HG02938 (cell line): ENCODE results near the gene KDM2B.
A peak's percentile ranks its signal among the peaks of the same experiment; 100 is the strongest.
"Not testable (repeated sequence)": the region's sequence is repeated elsewhere in the genome, so short reads cannot be mapped to it uniquely, and the experiment has no call there.

ENCODE experiments used
- ATAC-seq: cut with Tn5 transposase; IDR thresholded peaks from one replicate; pipeline ENCODE4 v1.9.1; 2021; ENCODE audit warnings: mild to moderate bottlenecking, moderate library complexity; ENCODE audit not compliant: unreplicated experiment

The KDM2B gene

DNA sequence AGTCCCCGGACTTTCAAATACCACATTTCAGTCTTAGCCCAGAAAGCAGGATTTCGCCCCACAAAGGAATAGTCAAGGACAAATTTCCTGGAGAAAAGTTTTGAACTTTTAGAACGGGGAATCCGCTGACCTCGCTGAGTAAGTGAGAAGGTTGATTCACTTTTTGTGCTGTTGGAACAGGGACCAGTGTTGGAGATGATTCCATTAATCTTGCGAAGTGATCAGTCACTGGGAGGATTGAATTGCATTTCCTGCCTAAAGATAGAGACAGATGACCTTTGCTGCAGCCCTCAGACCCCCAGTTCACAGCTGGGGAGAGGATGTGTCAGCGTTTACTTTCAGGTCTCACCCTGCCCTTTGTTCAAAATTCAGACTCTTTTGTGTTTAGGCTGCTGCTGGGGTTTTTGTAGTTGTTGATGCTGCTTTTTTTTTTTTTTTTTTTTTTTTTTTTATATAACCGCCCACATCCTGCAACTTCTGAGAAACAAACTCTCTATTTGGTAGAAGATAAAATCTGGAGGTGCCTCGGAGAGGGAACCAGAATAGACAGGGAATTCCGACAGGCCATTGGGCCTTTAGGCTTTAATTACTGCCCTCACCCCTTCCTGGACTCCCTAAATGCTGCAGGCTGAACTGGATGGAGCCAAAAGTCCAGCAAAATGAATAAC, 9.8 kb upstream of the KDM2B start:
- peak; percentile 51 for ATAC-seq

DNA sequence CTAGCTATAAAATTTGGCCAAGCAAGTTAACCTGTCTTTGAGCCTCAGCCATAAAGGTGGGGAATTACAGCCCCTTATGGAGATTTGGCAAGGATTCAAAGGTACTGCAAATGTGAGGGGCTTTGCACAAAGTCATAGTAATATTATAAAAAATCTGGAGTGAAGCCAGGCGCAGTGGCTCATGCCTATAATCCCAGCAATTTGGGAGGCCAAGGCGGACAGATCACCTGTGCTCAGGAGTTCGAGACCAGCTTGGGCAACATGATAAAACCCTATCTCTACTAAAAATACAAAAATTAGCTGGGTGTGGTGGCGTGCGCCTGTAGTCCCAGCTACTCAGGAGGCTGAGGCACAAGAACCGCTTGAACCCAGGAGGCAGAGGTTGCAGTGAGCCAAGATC, 4.1 kb upstream of the KDM2B start:
- ATAC-seq = not testable (repeated sequence)

DNA sequence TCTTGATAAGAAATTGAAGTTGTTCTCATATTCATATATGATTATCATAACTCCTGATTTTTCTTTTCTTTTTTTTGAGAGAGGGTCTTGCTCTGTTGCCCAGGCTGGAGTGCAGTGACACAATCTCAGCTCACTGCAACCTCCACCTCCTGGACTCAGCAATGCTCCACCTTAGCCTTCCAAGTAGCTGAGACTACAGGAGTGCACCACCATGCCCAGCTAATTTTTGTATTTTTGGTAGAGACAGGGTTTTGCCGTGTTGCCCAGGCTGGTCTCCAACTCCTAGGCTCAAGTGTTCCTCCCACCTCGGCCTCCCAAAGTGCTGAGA, 2.5 kb upstream of the KDM2B start:
- not testable (repeated sequence) for ATAC-seq

DNA sequence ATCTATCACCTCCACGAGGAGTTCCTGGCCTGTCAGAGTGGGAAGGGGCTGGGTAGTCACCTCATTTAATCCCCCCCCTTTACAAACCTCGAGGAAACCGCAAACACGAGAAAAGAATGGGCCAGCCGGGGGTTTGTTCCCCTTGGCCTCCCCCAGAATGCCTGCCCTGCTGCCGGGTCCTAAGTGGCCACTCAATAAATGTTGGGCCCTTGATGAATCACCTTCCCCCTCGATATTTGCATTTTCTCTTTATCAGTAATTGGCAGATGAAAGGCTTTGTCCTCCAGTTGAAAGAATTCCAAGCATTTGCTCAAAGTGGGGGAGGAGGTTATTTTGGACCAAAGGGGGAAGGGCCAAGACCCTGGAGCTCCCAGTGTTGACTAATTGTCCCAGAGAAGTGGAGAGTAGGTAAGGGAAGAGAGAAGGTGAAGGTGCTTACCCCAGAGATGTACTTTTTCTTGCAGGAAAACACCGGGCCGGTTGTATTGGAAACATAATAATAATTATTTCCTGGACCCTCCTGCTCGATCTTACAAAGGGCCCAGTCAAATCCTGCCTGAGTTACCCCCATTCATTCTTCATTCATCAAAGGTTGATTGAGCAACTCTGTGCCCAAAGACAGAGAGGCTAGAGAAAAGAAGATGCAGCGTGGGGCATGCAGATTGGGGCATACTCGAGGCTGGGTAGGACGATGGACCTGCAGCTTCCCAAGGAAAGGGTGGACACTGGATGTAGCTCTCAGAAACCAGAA, 1.9 kb upstream of the KDM2B start:
- ATAC-seq = no peak

DNA sequence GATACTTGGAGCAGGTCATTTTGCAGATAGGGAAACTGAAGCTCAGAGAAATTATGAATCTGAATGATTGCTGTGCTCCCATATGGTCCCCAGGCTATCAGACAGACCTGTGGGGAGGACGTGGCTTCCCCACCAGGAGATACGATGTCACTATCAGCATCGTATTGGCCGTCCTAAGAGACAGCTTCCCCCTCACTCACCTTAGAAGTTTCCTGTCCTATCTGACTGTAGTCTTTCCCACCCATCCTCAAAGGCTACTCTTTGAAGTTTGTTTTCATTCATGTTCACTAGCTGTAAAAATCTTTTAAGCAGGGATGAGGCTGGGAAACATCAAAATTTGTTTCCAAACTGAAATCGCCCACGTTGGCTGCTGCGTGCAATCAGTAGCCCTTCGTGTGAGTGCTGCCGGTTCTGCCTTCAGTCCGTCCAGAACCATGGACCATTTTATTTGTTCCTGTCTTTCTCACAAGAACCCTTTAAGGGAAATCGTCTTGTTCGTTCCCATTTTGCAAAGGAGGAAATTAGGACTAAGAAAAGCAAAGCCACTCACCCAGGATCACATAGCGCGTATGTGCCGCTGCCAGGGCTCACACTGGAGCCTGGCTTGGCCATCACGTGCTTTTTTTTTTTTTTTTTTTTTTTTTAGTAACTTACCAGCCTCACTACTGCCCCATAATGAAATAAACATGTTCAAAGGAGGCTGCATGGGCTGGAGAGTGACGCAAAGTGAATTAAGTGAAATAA, 1.0 kb upstream of the KDM2B start:
- ATAC-seq = no peak

DNA sequence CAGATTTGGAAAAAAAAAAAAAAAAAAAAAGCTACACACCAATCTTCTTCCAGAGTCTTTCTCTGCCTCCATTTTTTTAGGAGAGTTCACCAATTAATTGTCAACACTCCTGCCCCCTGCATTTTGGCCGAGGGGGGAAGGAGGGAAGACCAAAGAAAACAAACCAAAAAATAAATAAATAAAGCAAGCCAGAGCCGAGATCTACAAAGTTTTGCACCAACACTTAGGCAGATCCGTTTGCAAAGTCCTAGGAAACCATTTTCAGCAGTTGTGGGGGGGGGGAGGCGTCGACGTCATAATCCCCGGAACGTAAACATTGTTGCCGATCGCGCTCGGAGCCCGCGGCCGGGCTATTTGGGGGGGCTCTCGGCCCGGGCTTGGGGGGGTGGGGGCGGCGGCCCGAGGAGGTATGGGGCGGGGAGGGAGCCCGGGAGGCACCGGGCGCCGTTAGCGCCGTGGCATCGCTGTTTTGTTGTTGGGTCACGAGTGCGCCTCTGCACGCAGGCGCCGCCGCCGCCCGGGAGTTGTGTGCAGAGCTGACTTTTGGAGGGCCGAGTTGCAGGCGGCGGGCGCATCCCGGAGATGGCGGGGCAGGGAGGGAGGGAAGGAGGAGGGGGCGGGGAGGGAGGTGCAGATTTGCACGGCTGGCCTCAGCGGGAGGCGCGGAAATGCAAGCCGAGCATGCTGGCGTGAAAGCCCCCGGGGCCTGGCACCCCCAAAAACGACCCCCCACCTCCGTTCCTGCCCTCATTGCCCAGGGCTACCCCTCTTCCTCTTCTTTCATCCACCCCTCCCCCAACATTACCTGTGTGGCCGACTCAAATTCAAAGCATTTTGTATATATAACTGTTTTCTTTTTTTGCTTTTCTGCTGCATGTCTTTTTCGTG, 598 bp downstream of the KDM2B start:
- no peak for ATAC-seq

DNA sequence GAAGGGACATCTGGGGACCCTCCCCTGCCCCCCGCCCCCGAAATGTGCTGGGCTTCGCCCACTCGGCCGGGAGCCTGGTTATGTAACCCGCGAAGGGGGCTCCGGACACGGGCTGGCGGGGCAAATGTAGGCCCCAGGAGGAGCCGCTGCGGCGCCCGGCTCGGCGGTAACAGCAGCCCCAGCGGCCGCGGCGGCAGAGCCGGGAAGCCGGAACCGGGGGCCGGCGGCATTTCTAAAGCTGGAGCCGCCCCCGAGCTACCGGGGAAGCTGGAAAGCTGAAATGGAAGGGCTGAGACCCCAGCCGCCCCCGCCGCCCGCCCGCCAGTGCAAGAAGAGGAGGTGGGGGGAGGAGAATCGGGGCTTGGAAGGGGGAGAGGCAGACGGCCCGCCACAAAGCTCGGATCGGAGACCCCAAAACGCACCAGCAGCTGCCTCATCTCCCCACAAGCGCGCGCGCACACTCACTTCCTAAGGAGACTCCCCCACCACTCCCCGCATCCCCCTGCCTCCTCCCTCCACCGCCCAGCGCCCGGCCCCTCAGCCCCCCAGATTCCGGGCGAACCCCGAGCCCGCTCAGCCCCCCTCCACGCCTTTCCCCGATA, 1.5 kb downstream of the KDM2B start:
- no peak for ATAC-seq

DNA sequence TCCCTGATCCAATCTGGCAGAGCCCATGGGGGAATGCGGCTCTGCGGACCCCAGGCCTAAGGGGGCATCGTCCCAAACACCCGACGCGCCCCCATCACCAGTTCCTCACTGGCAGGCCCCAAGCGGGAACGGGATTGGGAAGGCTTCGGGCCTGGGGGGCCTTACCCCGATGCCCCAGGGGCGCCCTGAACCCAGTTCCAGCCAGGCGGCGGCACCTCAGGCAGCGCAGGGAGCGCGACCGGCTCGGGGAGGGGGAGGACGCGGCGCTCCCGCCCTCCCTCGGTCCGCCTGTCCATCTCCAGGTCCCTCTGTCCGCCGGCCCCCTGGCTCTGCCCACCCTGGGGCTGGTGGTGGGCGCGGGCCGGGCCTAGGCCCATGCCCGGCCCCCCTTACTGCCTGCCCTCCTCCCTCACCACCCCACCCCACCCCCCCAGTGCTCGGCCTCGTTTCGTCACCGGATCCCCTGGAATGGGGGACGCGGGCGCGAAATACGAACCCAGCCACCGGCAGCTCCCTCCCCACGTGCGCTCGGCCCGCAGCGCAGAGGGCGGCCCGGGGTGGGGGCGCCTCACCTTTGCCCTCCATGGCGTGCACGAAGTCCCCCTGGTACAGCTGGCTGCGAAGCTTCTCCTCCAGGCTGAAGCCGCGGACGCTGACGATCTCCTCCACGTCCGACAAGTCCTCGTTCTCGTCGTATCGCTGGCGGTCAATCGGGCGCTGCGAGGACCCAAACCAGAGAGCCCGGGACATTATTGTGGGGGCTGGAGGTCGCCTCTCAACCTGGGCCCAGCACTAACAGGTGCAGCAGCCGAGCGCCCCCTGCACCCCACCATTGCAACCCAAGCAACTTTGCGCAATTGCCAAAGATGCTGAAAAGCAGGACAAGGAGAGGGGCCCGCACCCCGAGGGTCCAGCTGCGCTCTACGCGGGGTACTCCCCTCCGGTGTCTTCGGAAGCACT, 2.3 kb downstream of the KDM2B start:
- ATAC-seq = no peak

DNA sequence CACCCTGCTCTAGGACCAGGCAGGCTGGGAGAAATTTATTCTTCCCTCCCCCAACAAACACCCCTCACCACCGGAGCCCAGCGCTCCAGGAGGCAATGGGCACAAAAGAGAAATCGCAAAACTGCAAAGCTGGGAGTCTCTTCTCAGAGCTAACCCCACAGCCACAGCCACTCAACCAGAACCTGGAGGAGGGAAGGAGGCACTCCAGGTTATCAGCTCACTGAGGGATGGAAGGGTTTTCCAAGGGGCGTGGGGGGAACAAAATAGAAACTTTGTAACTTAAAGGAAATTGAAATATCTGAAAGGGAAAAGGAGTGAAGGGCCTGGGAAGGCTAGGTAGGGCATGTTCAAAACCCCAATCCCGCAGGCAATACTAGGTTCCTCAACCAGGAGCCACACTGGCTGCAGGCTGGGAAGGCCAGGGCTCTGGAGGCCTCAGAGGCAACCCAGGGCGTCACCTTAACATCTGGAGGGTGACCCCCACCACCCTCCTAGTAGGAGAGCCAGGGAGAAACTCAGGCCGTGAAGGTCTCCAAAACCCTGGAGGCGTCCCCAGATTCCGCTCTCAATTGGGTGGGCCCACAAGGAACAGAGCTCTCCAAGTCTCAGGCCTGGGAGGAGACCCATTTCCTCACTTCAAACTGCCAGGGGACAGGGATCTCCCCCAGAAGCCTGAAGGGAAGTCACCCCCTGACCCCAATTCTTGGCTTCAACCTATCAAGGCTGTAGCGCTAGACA, 3.2 kb downstream of the KDM2B start:
- no peak for ATAC-seq

DNA sequence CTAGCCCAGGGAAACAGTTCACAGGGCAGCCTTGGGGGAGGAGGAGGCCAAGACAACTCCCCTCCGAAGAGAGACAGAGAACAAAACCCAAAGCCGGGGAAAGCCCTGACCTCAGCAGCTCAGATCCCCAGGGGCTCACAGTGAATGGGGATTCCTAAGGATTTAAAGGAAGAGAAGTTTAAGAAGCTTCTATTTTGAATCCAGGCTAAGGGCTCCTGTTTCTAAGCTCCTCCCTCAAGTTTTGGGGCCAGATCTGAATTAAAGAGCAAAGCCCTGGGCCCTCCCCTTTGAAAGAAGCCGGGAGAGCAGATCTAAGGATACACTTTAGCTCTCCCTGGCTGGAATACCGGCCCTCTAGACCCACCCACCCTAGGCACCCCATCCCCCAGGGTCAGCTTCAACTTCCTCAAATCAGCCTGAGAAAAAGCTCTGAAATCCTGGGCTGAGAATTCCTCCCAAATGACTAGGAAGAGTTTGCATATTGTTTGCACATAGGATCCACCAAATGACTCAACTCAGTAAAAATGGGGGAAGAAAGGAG, 3.9 kb downstream of the KDM2B start:
- ATAC-seq = no peak

DNA sequence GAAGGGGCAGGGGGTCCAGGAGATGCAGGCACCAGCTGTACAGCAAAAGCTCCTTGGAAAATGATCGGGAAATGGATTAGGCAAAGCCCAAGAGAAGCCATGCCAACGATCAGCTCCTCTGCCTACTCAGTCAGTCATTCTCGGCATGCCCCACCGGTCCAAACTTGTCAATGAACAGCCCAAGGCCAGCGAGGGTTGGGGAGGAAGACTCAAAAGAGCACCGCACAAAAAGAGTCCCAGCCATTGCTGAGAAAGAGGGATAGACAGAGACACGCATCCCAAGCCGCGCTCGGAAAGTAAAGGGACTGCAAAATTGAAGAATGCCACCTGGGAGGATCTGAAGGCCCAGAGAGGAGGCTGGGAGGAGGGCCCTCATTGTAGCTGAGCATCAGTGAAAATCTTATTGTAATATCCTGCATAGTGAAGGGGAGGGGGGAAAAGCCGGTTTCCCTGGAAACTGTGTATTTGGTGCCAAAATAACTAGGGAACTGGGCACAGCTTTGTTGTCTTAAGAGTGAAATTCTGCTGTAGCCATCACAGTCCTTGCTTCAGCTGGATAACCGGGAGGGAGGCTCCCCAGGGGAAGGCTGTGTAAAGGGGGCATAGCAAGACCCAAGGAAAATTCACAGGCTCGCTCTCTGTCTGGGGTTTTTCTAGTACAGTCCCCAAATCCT, 4.7 kb downstream of the KDM2B start:
- no peak for ATAC-seq

DNA sequence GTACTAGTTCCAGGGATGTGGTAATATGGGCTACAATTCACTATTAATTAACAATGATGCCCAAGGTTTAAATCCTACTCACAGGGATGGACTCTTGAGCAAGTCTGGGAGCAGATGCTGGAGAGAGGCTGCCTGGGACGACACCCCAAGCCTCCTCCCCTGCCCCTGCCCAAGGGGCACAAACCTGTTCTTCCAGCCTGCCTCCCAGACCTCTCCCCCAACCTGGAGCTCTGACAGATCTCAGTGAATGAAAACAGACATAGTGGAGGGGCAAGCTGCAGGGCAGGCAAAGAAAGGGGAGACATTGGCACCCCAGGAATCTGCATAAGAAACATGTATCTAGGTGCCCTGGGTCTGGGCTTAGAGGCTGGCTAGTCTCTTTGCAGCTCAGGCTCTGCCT, 5.8 kb downstream of the KDM2B start:
- ATAC-seq = no peak

DNA sequence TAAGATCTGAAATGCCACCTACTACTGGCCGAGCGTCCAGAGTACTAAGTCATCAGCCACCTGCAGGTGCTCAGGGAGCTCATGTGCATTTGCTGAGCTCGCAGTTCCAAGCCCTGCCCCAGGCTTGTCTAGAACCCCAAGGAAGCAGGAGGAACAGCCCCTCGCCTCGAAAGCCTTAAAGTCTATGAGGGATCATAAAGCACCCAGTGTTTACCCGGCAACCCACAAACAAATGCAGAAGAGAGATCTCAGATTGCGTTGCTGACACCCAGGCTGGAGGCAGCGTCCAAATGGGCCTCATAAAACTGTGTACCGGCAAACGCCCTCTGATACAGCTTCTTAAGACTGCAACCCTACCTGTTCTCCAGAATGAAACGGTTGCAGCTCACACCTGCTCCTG, 6.8 kb downstream of the KDM2B start:
- no peak for ATAC-seq

DNA sequence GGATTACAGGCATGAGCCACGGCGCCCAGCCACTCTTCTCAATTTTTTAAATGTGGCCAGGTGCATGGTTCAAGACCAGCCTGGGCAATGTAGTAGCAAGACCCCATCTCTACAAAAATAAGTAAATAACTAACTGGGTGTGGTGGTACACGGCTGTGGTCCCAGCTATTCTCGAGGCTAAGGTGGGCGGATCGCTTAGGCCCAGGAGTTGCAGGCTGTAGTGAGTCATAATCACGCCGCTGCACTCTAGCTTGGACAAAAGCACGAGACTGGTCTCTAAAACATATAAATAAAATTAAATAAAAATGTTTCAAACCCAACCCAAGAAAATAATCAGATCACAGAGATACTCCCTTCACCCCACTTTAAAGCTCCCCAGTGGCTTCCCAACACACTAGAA, 8.9 kb downstream of the KDM2B start:
- no peak for ATAC-seq

DNA sequence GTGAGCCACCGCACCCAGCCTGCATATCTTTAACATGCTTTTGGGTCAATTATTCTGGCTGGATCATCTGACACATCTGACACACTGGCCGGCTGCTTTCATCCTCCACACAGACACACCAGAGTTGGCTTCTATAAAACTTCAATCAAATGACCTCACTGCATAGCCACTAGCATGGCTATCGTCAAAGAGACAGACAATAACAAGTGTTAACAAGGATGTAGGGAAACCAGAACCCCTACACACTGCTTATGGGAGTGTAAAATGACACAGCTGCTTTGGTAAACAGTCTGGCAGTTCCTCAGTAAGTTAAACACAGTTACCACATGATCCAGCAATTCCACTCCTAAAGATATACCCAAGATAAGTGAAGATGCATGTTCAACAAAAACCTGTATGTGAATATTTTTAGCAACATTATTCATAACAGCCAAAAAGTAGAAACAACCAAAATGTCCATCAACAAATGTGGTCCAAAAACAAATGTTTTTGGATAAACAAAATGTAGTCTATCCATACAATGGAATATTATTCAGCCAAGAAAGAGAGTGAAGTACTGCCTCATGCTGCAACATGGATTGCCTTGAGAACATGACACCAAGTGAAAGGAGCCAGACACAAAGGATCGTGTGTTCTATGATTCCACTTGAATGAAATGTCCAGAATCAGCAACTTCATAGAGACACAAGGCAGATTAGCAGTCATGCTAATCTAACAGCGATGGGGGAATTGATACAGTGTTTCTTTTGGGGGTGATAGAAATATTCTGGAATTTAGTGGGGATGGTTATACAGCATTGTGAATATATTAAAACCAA, 10.1 kb downstream of the KDM2B start:
- ATAC-seq = no peak

DNA sequence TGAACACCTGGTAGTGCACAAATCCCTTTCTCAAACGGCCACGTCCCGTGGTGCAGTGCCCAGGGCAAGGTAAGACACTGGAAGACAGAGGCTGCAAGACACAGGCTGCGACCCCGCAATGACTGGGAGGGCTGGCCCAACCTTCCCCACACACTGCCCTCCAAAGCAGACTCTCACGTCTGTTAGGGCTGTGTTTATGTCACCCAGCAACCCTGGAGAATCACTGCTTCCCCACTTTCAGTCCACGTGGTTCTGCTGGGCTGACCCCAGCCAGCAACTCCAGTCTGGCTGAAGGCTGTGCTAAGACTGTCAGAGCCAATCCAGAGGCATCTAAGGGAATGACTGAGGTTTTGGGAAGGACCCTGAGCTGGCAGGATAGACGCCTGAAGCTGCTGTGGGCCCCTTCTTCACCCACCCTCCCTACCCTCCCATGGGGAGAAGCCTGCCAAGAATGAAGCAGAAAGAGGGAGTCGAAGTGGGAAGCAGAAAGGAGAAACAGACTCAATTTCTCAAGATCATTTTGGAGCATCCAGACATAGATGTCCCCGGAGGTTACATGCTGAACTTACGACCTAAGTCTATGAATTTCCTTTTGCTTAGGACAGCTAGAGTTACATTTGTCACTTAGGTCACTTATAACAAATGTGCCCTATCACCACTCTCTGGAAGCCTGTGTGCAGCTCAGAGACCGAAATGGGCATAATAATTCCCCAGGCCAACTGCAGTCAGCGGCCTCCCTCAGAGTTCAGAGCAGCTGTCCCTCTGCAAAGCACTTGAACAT, 11.7 kb downstream of the KDM2B start:
- ATAC-seq = no peak
